Measurements from ENCODE around the gene IGFBPL1. TPM values are rescaled to one million over a fixed set of nuclear protein-coding genes. Genes with fewer than 3 reads are reported as not detected.
"Not testable (repeated sequence)": the region's sequence is repeated elsewhere in the genome, so short reads cannot be mapped to it uniquely, and the experiment has no call there.

Gene IGFBPL1
- total RNA-seq, 1 donor from 2014 or later: 0.79 TPM

DNA sequence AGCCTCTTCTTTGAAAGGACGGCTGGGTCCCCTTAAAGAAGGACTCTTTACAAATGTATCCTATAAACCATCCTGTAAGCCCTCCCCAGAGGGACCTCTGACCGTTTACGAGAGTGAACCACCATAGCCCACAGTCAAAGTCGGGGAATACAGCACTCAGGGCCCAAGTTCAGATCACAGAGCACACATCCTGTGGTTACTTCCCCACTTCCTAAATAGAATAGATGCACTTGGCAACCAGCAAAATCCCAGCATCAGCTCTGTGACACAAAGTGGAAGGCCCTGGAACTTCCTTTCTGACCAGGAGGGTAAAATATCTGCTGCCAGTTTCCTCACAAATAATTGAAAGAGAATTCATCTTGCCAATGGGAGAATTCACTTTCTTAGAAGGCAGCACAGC, 6.9 kb upstream of the IGFBPL1 start:
- DNase-seq: no peak

DNA sequence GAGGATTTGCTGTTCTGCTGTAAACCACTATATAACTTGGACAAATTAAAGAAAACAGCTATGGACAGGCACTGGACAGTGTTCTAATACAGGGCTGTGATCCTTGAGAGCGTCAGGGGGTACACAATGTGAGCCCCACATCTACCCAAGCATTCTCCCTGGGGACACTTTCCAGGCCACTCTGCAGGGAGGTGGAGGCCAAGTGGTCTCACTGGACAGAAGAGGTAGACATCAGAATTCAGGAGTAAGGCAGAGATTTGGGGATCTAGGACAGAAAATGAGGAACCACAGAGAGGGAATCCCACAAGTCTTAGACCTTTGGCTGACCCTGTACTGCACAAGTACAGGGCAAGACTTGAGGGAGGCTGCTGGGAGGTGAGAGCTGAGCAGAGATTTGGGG, 3.8 kb upstream of the IGFBPL1 start:
- no peak for DNase-seq

DNA sequence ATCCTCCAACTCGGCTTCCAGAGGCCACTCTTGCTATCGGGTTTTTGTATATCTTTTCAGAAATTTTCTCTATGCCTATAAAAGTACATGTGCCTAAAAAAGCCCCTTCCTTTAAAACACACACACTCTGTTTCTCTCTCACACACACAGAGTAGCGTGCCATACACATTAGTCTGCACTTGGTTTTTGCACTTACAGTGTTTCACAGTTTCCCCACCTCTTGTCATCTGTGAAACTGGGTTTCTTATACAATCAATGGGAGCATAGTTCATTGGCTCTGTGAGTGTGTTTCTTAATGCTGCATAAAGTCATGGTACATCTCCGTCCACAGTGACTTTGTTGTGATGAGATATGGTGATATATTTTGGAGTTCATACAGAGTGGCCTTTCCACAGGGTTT, 664 bp upstream of the IGFBPL1 start:
- no peak for DNase-seq

- DNase-seq: no peak
These were observed 831 bp downstream of the IGFBPL1 start for GRCh38 chr9:38423273-38423972.

DNA sequence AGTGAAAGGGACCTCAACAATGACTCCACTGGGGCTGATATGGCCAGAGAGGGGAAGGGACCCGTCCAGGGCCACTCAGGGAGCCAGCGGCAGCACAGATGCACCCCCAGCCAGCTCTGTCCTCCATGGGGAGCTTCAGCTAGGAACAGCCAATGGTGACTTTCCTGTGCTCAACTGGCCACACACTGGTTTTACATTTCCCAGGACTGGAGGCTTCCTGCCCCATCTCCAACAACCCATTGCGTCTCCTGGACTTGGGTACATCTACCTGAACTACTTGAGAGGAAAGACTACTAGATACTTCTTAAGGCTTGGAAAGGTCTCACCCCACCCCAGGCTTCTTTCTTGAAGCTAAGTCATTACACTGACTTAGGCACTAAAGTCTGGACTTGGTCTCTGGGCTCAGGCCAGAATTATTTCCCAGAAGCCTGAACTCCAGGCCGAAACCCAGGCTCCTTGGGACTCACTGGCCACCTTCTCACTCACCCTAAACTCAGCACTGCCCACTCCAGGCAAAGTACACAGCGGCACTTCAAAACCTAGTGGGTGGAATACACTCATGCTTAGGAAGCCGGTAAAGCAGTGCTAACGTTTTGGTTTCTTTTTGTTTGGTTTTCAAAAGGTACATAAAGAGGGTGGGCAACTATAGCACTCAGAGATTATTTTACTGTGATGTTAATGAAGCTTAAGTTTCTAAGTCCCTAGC, 1.5 kb downstream of the IGFBPL1 start:
- DNase-seq: no peak

GRCh38 chr9:38421498-38422211, 2.6 kb downstream of the IGFBPL1 start:
- DNase-seq: no peak

DNA sequence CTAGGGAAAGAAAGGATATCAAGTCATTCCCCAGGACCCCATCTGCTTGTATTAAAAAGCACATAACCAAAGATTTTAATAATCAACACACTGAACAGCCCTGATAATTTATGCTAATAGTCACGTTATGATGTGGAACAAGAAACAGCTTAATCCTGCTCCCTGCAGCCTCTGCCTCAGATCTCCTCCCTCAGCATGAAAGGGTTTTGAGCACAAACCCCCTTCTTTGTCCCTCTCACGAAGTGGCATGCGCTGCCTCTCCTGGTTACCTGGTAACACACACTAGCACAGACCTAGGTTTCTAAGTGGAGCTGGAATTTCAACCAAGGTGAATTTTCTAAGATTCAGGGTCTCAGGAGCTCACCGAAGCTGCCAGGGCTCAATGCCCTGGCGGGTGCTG, 5.1 kb downstream of the IGFBPL1 start:
- DNase-seq: no peak

GRCh38 chr9:38418366-38418765, 5.9 kb downstream of the IGFBPL1 start:
- no peak for DNase-seq

GRCh38 chr9:38417003-38417945, 7.0 kb downstream of the IGFBPL1 start:
- DNase-seq: no peak

GRCh38 chr9:38416461-38416860, 7.8 kb downstream of the IGFBPL1 start:
- DNase-seq: no peak

- DNase-seq: no peak
These were observed 8.4 kb downstream of the IGFBPL1 start for GRCh38 chr9:38415856-38416255.

DNA sequence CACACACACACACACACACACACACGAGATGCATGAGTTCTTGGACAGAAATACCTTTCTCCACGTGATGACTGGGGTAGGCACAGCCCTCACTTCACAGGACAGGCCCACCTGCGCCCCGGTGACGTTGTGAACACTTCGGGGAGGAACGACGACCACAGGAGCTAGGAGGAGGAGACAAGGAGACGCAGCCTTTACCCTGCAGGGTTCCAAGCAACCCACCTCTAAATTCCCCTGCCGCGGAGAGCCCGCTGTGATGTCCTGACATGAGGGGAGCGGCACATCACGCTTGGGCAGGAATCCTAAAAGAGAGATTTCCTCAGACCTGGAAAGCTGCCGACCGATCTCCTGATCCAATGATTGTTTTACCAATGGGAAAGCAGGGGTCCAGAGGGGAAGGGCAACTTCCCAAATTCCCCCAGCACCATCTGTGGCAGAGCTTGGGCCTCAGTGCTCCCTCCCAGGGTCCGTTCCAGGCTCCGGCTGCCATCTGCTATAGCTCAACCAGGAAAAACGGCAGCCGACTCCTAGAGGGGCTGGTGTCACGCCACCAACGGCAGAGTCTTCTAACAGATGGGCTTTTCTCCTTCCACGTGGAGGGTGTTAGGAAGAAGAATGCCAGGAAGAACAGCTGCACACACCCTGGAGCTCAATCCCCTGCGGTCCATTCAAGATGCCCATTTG, 10.1 kb downstream of the IGFBPL1 start:
- peak; percentile 18 for DNase-seq

DNA sequence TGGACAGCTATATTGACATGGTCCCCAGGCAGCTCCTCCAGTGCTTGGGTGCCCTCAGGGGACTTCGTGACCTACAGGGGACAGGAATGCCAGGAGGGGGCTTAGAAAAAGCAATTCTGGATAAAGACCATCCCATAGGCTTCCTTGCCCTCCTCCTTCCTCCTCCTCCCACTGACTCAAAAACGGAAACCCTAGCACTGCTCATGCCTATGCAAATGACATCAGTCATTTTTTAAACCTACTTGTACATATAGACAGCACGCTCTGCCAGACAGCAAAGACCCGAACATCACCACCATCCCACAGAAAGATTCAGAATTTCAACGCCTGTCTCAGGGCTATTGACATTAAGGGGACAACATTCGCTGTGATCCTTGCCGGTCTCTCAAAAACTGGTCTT, 11.0 kb downstream of the IGFBPL1 start:
- no peak for DNase-seq

GRCh38 chr9:38412751-38413150, 11.5 kb downstream of the IGFBPL1 start:
- DNase-seq: no peak

- DNase-seq: no peak
These were observed 15.5 kb downstream of the IGFBPL1 start for GRCh38 chr9:38408719-38409118.

- no peak for DNase-seq
These were observed 17.6 kb downstream of the IGFBPL1 start for GRCh38 chr9:38406476-38407186.

DNA sequence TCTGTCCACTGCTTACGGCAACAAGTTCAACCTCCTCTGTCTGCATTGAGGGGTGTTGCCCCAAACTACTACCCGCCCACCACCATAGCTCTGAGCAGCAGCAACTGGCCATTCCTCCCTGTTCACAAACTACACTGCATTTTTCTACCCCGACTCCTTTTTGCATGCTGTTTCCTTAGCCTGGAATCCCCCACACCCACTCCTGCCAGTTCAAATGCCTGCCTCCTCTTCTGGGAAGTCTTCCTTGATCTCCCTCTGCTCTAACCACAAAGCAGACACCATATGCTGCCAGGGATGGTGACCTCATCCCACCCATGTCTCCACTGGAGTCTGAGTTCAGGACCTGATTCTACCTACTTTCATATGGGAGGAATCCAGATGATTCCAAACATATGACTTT, 18.5 kb downstream of the IGFBPL1 start:
- no peak for DNase-seq

GRCh38 chr9:38404314-38404713, 19.9 kb downstream of the IGFBPL1 start:
- DNase-seq: no peak

GRCh38 chr9:38401994-38402393, 22.3 kb downstream of the IGFBPL1 start:
- DNase-seq: no peak

DNA sequence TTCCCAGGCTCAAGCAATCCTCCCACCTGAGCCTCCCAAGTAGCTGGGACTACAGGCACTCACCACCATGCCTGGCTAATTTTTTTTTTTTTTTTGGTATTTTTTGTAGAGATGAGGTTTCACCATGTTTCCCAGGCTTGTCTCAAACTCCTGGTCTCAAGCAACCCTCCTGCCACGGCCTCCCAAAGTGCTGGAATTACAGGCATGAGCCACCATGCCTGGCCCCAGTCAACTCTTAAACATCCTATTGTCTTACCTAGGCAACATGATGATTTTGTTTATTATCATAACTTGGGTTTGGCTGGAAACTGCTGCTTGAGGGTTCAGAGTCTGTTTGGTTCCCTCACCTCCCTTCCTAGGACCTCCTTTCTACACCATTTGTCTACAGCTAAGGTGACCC, 25.1 kb downstream of the IGFBPL1 start:
- DNase-seq: not testable (repeated sequence)

DNA sequence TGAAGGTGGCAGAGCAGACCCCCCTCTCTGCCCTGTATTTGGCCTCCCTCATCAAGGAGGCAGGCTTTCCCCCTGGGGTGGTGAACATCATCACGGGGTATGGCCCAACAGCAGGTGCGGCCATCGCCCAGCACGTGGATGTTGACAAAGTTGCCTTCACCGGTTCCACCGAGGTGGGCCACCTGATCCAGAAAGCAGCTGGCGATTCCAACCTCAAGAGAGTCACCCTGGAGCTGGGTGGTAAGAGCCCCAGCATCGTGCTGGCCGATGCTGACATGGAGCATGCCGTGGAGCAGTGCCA, 27.9 kb downstream of the IGFBPL1 start:
- no peak for DNase-seq
